BJ (cell line): ENCODE data around the gene PTGER3. TPM values are rescaled to one million over a fixed set of nuclear protein-coding genes. Genes with fewer than 3 reads are reported as not detected.
"Not testable (repeated sequence)": the region's sequence is repeated elsewhere in the genome, so short reads cannot be mapped to it uniquely, and the experiment has no call there.

Source experiments
- CTCF ChIA-PET: fragments of 350-600 bp; formaldehyde crosslinking; extraction: SDS; loops from one replicate; lab custom pipeline; 2021; ENCODE audit warnings: antibody characterized with exemption, inconsistent platforms; lab: Yijun Ruan, JAX
- POLR2A ChIA-PET: fragments of 300-600 bp; sonication (Branson Sonifier 250); formaldehyde crosslinking; extraction: SDS; loops from one replicate; lab custom pipeline; 2021; ENCODE audit warnings: antibody characterized with exemption; lab: Charles Lee
- DNase-seq: peaks from one replicate; pipeline ENCODE4 v3.0.0-alpha.2; 2011; ENCODE audit warnings: low read depth
- H3K27me3 ChIP-seq: 2 replicates; pipeline ENCODE4 v1.6.0; 2011; ENCODE audit warnings: low read length; ENCODE audit not compliant: control insufficient read depth, insufficient read depth
- H3K36me3 ChIP-seq: 2 replicates; pipeline ENCODE4 v1.5.1; 2011; ENCODE audit warnings: low read length; ENCODE audit not compliant: control insufficient read depth, insufficient read depth
- H3K4me3 ChIP-seq: 2 replicates; pipeline ENCODE4 v1.5.1; 2011; ENCODE audit warnings: low read depth, mild to moderate bottlenecking, control low read depth, low read length
- CTCF ChIP-seq: IDR thresholded peaks from 2 replicates; pipeline ENCODE4 v1.5.1; 2011; ENCODE audit warnings: low read depth, mild to moderate bottlenecking, control low read depth, inconsistent platforms, low read length, moderate library complexity; ENCODE audit not compliant: insufficient read depth
- polyA plus RNA-seq: library from polyadenylated mRNA; depleted of rRNA; stranded (reverse); fragments of >200 nt; gene quantifications from 2 replicates; pipeline ENCODE4 v1.2.3, GENCODE V29; 2011; rRNA removed
- small RNA-seq: library from RNA; depleted of rRNA; stranded (forward); fragments of <200 nt; gene quantifications from one replicate; pipeline ENCODE3, GENCODE V24; 2012; ENCODE audit warnings: low replicate concordance, low read depth; ENCODE audit not compliant: insufficient read length

PTGER3 gene
- polyA plus RNA-seq, 1 experiment: 0.60 TPM

- H3K4me3 ChIP-seq: no peak overlapping the region
- no peak for TF ChIP-seq CTCF
- no peaks in the 10 kb centered on the region for H3K27me3 ChIP-seq
- ChIA-PET POLR2A (no interaction called here), CTCF (no interaction called here)
- H3K36me3 ChIP-seq: no peaks in the 10 kb centered on the region
- no peak for DNase-seq
These were observed 106.1 kb downstream of the PTGER3 start for GRCh38 chr1:70941563-70941962.

GRCh38 chr1:70940398-70940797 lies 107.2 kb downstream of the PTGER3 start:
- POLR2A ChIA-PET, DNase-seq, CTCF ChIA-PET, H3K4me3 ChIP-seq, H3K27me3 ChIP-seq, H3K36me3 ChIP-seq: not testable (repeated sequence)

GRCh38 chr1:70934194-70934961 lies 113.2 kb downstream of the PTGER3 start:
- H3K4me3 ChIP-seq: no peak overlapping the region
- no peaks in the 10 kb centered on the region for H3K36me3 ChIP-seq
- no peak for DNase-seq
- POLR2A ChIA-PET: no interaction called here
- no peaks in the 10 kb centered on the region for H3K27me3 ChIP-seq
- CTCF ChIA-PET: no interaction called here
- TF ChIP-seq CTCF: no peak

GRCh38 chr1:70930062-70930461 lies 117.6 kb downstream of the PTGER3 start:
- no peak for TF ChIP-seq CTCF
- no peak for DNase-seq
- Histone ChIP-seq H3K27me3 (no peaks in the 10 kb centered on the region), H3K36me3 (no peaks in the 10 kb centered on the region), H3K4me3 (no peak overlapping the region)
- POLR2A ChIA-PET: no interaction called here
- CTCF ChIA-PET: no interaction called here

- POLR2A ChIA-PET: no interaction called here
- no peak for DNase-seq
- H3K36me3 ChIP-seq: no peaks in the 10 kb centered on the region
- no peaks in the 10 kb centered on the region for H3K27me3 ChIP-seq
- CTCF ChIA-PET: no interaction called here
- H3K4me3 ChIP-seq: no peak overlapping the region
- TF ChIP-seq CTCF: no peak
These were observed 125.4 kb downstream of the PTGER3 start for GRCh38 chr1:70922196-70922595.

Small RNAs within 50 kb of the gene (small RNA-seq; reads per million reads assigned to genes)
- 2,316 reads per million, percentile 97 among the genes with 10 or more reads in this experiment for gene MIR186

Other genes starting within 250 kb of the PTGER3 start
- 35.4 and 60.1 TPM in 2 replicates for gene ZRANB2, start 33.2 kb upstream of the PTGER3 start, polyA plus RNA-seq